Measurements from ENCODE around the gene ZBTB5. TPM values are rescaled to one million over a fixed set of nuclear protein-coding genes. Genes with fewer than 3 reads are reported as not detected.

Gene ZBTB5
- total and polyA plus RNA-seq, 2 of the 8 experiments (the other 6 are each of a cell fraction or from before 2014, with no cell fraction given): 13.3 to 14.5 TPM

DNA sequence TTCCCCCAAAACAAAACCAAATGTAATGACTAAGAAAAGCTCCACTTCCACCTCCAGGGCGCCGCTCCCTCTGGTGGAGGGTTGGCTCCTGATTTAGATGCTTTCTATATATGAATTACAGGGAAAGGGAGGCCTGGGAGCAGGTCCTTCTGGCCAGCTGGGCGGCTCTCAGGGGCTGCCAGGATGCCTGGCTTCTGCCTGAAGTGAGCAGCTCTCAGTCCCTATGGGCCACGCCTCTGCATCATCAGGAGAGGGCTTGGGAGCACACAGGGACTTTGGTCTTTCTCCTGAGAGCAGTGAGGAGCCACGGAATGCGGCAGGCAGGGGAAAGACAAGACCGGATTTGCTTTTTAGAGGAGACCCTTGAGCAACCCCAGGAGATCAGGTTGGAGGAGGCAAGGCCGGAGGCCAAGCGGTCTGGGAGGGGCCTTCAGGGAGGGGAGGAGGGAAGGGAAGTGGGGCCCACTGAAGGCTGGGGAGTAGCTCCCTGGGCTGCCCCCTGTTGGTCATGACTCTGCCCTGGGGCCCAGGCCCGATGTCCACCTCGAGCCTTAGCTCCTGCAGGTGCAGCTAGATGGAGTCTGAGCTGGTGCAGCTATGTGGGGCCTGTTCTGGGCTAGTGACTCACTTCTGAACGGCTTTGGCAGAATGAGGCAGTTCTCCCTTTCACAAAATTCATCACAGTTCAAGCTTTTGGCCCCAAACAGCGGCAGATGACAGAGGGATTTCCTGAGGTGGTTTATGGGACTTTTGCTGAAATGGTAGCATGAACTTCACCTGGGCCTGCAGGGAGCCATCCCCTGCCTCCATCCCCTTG lies 54.1 kb downstream of the ZBTB5 start (continued):
- TF ChIP-seq RAD21 (IDR thresholded peaks at IDR 0.05 in 1 of 2, conservative IDR thresholded peaks at IDR 0.05 in 1 of 2; ENCODE audit: low read depth in 2 of 2, low read length in 2 of 2): peak; percentile 36 to 39
- no peak for TF ChIP-seq POU5F1 (IDR thresholded peaks at IDR 0.05; ENCODE audit: low read depth, low read length)
- no peak for TF ChIP-seq ZNF274 (IDR thresholded peaks at IDR 0.05; ENCODE audit: borderline replicate concordance, extremely low read depth, low read length)
- no peak for TF ChIP-seq SP2 (IDR thresholded peaks at IDR 0.05; ENCODE audit: low read length)
- TF ChIP-seq TBP (IDR thresholded peaks at IDR 0.05; ENCODE audit: low read depth, low read length): no peak
- no peak for TF ChIP-seq NANOG (IDR thresholded peaks at IDR 0.05; ENCODE audit: insufficient read depth, low read depth, low read length, poor library complexity, severe bottlenecking)
- TF ChIP-seq BCL11A (IDR thresholded peaks at IDR 0.05; ENCODE audit: low read depth in 2 of 2, low read length in 2 of 2): no peak
- TF ChIP-seq SP4 (IDR thresholded peaks at IDR 0.05; ENCODE audit: low read length): no peak

Data from H1 (cell line).